MCF 10A (cell line): Measurements from ENCODE around the gene S100A2. TPM values are rescaled to one million over a fixed set of nuclear protein-coding genes. Genes with fewer than 3 reads are reported as not detected.
"Not testable (repeated sequence)": the region's sequence is repeated elsewhere in the genome, so short reads cannot be mapped to it uniquely, and the experiment has no call there.

ENCODE experiments used
- BruUV-seq: library from RNA; stranded (reverse); fragments of 400-500 nt; replicated peaks from 2 replicates; lab custom pipeline; 2021; lab: Mats Ljungman, UMichigan
- CTCF ChIA-PET: fragments of 300-600 bp; sonication (Branson Sonifier 250); formaldehyde crosslinking; extraction: SDS; loops from one replicate; lab custom pipeline; 2021; ENCODE audit warnings: antibody characterized with exemption, inconsistent platforms; lab: Yijun Ruan, JAX
- POLR2A ChIA-PET: fragments of 300-600, 350-650 bp; sonication (Branson Sonifier 250); formaldehyde crosslinking; extraction: SDS; loops from one replicate; lab custom pipeline; 2020; ENCODE audit warnings: antibody characterized with exemption, inconsistent platforms; lab: Yijun Ruan, JAX
- DNase-seq: peaks from one replicate; pipeline ENCODE4 v3.0.0-alpha.2; 2018; ENCODE audit not compliant: unreplicated experiment
- H3K27ac Mint-ChIP-seq: one replicate; pipeline ENCODE4 v1.8.0; 2022; ENCODE audit warnings: mild to moderate bottlenecking, low read depth, mixed read lengths; ENCODE audit not compliant: unreplicated experiment
- H3K27me3 Mint-ChIP-seq: one replicate; pipeline ENCODE4 v1.8.0; 2022; ENCODE audit warnings: mixed read lengths; ENCODE audit not compliant: insufficient read depth, unreplicated experiment
- H3K36me3 Mint-ChIP-seq: one replicate; pipeline ENCODE4 v1.8.0; 2022; ENCODE audit warnings: mild to moderate bottlenecking, moderate library complexity, mixed read lengths; ENCODE audit not compliant: insufficient read depth, unreplicated experiment
- H3K4me1 Mint-ChIP-seq: one replicate; pipeline ENCODE4 v1.8.0; 2022; ENCODE audit warnings: mixed read lengths; ENCODE audit not compliant: insufficient read depth, unreplicated experiment
- H3K4me3 Mint-ChIP-seq: one replicate; pipeline ENCODE4 v1.8.0; 2022; ENCODE audit warnings: mild to moderate bottlenecking, moderate library complexity, mixed read lengths; ENCODE audit not compliant: unreplicated experiment
- H3K9me3 Mint-ChIP-seq: one replicate; pipeline ENCODE4 v1.8.0; 2022; ENCODE audit warnings: mixed read lengths; ENCODE audit not compliant: unreplicated experiment
- intact Hi-C: fragments of 100-400 bp; cut with micrococcal nuclease; formaldehyde crosslinking; loops from 2 replicates; pipeline ENCODE4 v1.14.1; 2022
- total RNA-seq: library from RNA; stranded (reverse); gene quantifications from 2 replicates; pipeline ENCODE4 v1.2.3, GENCODE V29; 2022
- TF ChIP-seq, protein P1 (sequence below): fragments of 200-600 bp; IDR thresholded peaks from one replicate; pipeline ENCODE4 v1.8.0; 2022; ENCODE audit warnings: antibody characterized with exemption, mild to moderate bottlenecking; ENCODE audit not compliant: unreplicated experiment

The S100A2 gene
- total RNA-seq, 1 experiment from 2014 or later: 5,064 TPM

DNA sequence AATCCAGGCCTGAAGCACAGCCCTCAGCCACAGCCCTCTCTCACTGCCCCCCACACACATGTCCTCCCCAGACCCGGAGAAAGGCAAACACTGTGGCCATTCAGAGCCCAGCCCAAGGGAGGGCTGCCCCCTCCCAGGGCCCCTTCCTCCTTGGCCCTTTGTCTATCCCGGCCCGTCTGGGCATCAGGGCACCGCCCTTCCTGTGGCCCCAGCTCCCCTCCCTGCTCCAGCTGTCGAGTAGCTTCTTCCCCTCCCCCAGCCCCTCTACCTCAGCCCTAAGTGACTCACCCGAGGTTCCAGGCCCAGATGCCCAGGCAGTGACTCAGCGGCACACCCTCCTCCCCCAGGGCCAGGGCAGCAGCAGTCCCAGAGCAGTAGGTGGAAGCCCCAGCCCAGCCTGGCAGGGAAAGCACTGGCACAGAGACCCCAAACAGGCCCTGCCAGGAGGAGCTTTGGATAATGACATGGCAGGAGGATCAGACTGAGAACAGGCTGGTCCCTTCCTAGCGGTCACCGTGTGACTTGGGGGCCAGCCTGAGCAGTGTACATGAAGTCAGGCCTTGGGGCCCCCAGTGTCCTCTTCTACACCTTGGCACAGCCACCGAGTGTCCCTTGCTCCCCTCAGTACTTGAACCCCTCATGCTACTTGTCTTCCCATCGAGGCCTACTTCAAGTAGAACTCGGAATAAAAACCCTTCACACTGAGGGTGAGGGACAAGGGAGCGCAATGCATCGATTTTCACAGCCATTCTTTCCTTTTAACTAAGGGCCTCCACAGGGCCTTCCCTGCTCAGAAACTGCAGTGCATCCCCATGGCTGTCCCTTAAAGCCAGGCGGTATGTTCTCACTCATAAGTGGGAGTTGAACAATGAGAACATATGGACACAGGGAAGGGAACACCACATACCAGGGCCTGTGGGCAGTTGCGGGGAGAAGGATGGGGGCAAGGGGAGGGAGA, 1.0 kb upstream of the S100A2 start:
- TF ChIP-seq, protein P1, sequence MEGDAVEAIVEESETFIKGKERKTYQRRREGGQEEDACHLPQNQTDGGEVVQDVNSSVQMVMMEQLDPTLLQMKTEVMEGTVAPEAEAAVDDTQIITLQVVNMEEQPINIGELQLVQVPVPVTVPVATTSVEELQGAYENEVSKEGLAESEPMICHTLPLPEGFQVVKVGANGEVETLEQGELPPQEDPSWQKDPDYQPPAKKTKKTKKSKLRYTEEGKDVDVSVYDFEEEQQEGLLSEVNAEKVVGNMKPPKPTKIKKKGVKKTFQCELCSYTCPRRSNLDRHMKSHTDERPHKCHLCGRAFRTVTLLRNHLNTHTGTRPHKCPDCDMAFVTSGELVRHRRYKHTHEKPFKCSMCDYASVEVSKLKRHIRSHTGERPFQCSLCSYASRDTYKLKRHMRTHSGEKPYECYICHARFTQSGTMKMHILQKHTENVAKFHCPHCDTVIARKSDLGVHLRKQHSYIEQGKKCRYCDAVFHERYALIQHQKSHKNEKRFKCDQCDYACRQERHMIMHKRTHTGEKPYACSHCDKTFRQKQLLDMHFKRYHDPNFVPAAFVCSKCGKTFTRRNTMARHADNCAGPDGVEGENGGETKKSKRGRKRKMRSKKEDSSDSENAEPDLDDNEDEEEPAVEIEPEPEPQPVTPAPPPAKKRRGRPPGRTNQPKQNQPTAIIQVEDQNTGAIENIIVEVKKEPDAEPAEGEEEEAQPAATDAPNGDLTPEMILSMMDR: no peak
- Mint-ChIP-seq H3K27ac (peak overlapping the region; percentile 92), H3K36me3 (peaks cover 26% of the 10 kb centered on the region), H3K27me3 (no peaks in the 10 kb centered on the region), H3K9me3 (no peaks in the 10 kb centered on the region), H3K4me3 (peak overlapping the region; percentile 67), H3K4me1 (peaks cover 65% of the 10 kb centered on the region)
- BruUV-seq: TSS peak; percentile 59
- ChIA-PET POLR2A (interaction anchor here (0.6 to 24.9 kb wide), 36 partner anchors 9 to 1531 kb away, joined by 3 to 2106 read pairs (median 5); partner anchors contain the start of genes CHTOP, CREB3L4, ILF2 and JTB), CTCF (interaction anchor here (0.7 to 11.5 kb wide), 13 partner anchors 20 to 380 kb away, joined by 3 to 221 read pairs (median 4); partner anchors contain the start of genes DENND4B, S100A13, S100A14 and S100A16)
- peak; percentile 100 for DNase-seq
- intact Hi-C loops: no loop called here

DNA sequence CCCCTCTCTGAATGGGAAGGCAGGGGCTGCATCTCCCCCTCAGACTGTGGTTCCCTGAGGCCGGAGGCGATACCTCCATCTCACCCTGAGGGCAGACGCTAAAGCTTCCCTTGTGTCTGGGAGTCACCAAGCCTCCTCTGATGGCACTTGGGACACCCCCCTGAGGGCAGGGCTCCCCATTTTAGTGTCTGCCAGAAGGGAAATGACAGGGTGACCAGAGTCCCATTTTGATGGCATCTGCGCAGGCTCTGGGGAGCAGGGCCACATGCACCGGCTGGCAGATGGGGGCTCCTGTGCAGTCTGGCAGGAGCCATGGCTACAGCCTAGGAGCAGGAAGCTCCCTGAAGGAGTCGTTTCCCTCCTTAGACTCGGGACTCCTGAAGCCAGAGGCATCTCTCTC, 1.7 kb downstream of the S100A2 start:
- CTCF ChIA-PET: interaction anchor here (0.7 to 11.5 kb wide), 15 partner anchors 8 to 63 kb away, joined by 3 to 221 read pairs (median 5); partner anchors contain the start of genes S100A13, S100A16, S100A4 and S100A5
- Mint-ChIP-seq H3K27ac (peak overlapping the region; percentile 92), H3K4me3 (peak overlapping the region; percentile 67), H3K27me3 (no peaks in the 10 kb centered on the region), H3K9me3 (no peaks in the 10 kb centered on the region), H3K36me3 (peaks cover 51% of the 10 kb centered on the region), H3K4me1 (peaks cover 65% of the 10 kb centered on the region)
- TF ChIP-seq, protein P1: no peak
- no TSS peak for BruUV-seq
- POLR2A ChIA-PET: interaction anchor here (0.6 to 24.9 kb wide), 20 partner anchors 9 to 656 kb away, joined by 3 to 2106 read pairs (median 5); partner anchors contain the start of genes CHTOP, GATAD2B, ILF2 and S100A12
- intact Hi-C loops: loop anchor here (2.0 kb wide), 1 partner anchor 15 kb away; the partner anchor contains the start of gene S100A3
- DNase-seq: peak; percentile 36

DNA sequence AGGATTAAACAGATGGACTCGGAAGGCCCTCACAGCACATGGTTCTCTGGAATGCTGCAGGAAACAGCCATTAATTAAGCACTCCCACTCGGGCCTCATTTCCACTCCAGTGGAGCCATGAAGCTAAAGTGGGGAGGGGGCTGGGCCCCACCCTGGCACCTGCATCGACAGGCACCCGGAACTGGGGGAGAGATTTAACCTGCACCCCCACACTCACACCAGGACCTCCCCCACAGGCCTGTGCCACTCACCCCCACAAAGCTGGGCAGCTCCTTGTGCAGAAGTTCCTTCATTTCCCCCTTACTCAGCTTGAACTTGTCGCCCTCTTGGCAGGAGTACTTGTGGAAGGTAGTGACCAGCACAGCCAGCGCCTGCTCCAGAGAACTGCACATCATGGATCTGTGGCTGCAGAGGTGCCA, 2.2 kb downstream of the S100A2 start:
- no TSS peak for BruUV-seq
- intact Hi-C loops: no loop called here
- TF ChIP-seq, protein P1: no peak

DNA sequence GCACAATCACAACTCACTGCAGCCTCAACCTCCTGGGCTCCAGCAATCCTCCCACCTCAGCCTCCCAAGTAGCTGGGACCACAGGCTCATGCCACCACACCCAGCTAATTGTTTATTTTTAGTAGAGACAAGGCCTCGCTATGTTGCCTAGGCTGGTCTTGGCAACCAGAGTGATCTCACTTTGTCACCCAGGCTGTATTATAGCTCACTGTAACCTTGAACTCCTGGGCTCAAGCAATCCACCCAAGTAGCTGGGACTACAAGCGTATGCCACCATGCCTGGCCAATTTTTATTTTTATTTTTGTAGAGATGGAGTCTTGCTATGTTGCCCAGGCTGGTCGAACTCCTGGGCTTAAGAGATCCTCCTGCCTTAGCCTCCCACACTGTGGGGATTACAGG, 3.6 kb downstream of the S100A2 start:
- POLR2A ChIA-PET: interaction anchor here (0.5 to 24.9 kb wide), 9 partner anchors 10 to 406 kb away, joined by 3 to 2106 read pairs (median 8); partner anchors contain the start of genes CHTOP, CREB3L4, S100A14 and S100A16
- not testable (repeated sequence) for DNase-seq

More for the DNA sequence above, 2.2 kb downstream of the S100A2 start:
- ChIA-PET POLR2A (interaction anchor here (0.7 to 24.9 kb wide), 15 partner anchors 9 to 657 kb away, joined by 3 to 2106 read pairs (median 5); partner anchors contain the start of genes CHTOP, GATAD2B, ILF2 and S100A12), CTCF (interaction anchor here (0.6 to 11.5 kb wide), 16 partner anchors 8 to 1508 kb away, joined by 3 to 221 read pairs (median 4); partner anchors contain the start of genes S100A13, S100A16, S100A4 and S100A5)
- DNase-seq: peak; percentile 40
- no peaks in the 10 kb centered on the region for H3K27me3 Mint-ChIP-seq
- peaks cover 56% of the 10 kb centered on the region for H3K36me3 Mint-ChIP-seq
- no peaks in the 10 kb centered on the region for H3K9me3 Mint-ChIP-seq
- peak overlapping the region; percentile 92 for H3K27ac Mint-ChIP-seq
- peak overlapping the region; percentile 67 for H3K4me3 Mint-ChIP-seq
- H3K4me1 Mint-ChIP-seq: peaks cover 63% of the 10 kb centered on the region

More for the DNA sequence above, 3.6 kb downstream of the S100A2 start:
- CTCF ChIA-PET: interaction anchor here (0.9 to 11.5 kb wide), 9 partner anchors 11 to 72 kb away, joined by 3 to 221 read pairs (median 6); partner anchors contain the start of genes CHTOP, S100A4, S100A5 and S100A6
- peak overlapping the region; percentile 92 for H3K27ac Mint-ChIP-seq
- H3K27me3 Mint-ChIP-seq, BruUV-seq, intact Hi-C loops, H3K9me3 Mint-ChIP-seq: not testable (repeated sequence)
- peaks cover 71% of the 10 kb centered on the region for H3K36me3 Mint-ChIP-seq
- peaks cover 52% of the 10 kb centered on the region for H3K4me1 Mint-ChIP-seq
- H3K4me3 Mint-ChIP-seq: peak overlapping the region; percentile 67
